Stimulated activated CD4-positive, alpha-beta T cell treated with anti-CD3 and anti-CD28 coated beads, Interleukin-12 subunit alpha, Interleukin-12 subunit beta, amount 100 ng/mL, for 48 hours (primary cell): ENCODE data around the gene CNTNAP2.

Source experiments
- DNase-seq, 3 donors: peaks; one replicate each; pipeline ENCODE4 v3.0.0-alpha.2; 2020; ENCODE audit warnings: low read depth in 2 of 3, low spot score in 1 of 3

Gene CNTNAP2

DNA sequence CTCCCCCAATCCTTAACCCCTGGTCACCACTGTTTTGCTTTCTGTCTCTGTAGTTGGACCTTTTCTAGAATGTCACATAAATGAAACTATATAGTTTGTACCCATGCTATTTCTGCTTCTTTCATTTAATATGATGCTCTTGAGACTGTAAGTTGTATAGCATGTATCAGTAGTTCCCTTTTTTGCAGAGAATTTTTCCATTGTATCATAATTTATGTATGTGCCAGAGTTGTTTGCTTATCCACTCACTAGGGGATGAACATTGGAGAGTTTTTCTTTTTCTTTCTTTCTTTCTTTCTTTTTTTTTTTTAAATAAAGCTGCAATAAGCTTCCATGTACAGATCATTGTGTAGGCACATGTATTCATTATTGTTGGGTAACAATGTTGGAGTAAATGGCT lies 544.8 kb downstream of the CNTNAP2 start:
- no peak for DNase-seq

GRCh38 chr7:146661929-146662328 lies 545.3 kb downstream of the CNTNAP2 start:
- no peak for DNase-seq

DNA sequence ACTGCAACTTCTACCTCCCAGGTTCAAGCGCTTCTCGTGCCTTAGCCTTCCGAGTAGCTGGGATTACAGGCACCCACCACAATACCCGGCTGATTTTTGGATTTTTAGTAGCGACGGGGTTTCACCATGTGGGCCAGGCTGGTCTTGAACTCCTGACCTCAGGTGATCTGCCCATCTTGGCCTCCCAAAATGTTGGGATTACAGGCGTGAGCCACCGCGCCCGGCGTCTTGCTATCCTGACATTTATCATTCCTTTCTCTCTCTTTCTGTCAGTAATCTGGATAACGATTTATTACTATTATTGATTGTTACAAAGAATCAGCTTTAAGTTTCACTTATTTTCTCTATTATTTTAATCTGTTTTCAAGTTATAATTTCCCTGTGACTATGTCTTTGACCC lies 548.4 kb downstream of the CNTNAP2 start:
- DNase-seq = no peak

DNA sequence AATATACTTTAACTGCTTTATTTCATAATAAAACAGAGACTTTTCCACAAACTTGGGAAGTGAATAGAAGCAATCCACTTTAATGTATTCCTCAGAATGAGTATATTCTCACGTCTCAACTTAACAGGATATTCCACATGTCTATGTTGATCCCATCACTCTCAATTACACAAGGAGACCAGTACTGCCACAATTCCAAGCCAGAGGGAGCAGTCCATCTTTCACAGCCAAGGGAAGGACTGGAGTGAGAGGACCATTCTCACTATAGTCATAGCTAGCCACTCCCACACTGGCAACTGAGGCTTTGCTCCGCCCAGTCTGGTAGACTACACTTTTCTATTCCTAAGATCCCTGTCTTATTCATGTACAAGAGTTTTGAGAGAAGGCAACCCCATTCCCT lies 553.9 kb downstream of the CNTNAP2 start:
- no peak for DNase-seq

DNA sequence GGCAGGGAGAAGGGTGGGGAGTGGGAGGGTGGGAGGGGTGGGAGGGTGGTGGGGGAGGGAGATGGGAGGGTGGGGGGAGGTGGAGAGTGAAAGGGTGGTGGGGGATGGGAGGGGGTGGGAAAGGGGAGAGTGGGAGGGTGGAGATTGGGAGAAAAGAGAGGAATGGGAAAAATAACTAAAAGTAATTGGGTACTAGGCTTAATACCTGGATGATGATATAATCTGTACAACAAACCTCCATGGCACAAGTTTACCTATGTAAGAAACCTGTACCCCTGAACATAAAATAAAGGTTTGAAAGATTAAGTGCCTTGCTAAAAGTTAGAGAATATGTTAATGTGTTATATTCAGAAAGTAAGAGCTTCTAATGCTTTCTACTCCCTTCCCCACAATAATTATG lies 564.9 kb downstream of the CNTNAP2 start:
- no peak for DNase-seq

DNA sequence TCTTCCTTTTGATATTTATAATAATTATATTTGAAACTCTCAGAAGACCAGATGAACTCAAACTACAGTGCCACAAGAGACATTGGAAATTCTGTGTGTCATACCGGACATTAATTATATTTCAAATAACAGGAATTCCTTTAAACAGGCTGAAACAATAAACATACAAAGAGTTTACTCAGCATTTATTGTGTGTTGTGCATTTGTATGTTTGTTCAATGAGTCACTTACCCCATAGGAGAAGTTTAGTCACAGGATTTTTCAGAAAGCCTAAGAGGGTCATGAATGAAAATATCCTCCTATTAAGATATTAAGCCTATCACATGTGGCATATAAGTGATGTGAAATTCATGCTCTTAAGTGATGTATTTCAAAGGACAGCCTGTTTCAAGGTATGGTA lies 566.8 kb downstream of the CNTNAP2 start:
- DNase-seq = no peak

- no peak for DNase-seq
Observed at GRCh38 chr7:146690987-146691386, 574.4 kb downstream of the CNTNAP2 start.

- DNase-seq = no peak
Observed at GRCh38 chr7:146698995-146699610, 582.5 kb downstream of the CNTNAP2 start.

DNA sequence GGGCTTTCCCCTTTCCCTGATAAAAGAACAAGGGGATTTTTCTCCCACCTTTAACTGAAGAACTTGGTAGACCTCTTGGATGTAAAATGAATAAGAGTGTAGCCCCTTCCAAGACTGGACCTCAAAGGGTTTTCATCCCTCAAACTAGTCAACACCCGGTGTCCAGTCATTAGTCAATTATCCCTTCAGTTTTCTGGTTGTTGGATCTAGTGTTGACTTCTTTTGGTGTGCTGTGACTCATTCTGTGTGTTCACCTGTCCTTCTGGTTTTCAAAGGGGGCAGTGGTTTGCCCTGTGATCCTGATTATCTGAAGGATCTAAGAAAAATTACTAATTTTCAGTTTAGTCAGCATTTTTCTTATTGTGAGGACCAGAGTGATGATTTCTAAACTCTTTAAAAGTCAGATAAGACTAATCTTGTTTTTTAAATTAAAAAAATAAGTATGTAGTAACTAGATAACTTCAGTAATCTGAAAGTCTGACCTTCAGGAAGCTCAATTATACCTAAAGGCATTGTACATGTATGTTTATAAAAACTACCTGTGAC lies 583.5 kb downstream of the CNTNAP2 start:
- DNase-seq = no peak

DNA sequence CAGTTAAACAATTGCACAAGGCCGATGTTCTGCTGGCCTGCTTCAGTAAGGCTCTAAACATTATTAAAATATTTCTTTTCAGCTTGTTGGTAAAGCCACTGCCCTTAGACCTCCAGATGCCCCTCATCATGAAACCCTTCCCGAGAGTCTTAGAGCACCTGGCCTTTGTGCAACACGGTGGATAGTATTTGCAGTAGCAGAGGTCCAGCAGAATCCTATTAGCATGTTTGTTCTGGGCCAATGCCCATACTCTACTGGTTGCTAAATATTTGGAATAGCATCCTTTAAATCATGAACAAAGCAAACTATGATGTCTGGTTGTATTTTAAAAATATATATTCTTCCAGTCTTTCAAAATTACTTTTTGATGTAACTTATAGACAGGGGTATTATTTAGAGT lies 584.6 kb downstream of the CNTNAP2 start:
- DNase-seq = no peak

DNA sequence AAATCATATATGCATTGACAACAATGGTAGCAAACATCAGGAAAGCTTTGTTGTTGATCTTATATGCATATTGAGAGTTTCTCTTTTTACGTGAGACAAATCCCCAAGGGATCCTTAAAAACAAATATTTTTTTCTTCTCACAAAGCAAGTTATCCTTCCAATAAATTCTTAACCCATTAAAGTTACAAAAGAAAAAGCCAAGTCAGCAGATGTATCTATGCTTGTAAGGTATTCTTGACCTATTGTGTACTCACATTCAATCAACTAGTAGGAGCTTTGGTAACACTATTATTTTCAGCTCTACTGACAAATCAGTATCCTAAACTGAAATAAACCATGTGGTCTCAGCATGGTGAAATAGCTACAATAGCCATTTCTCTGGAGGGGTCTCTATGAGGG lies 586.3 kb downstream of the CNTNAP2 start:
- no peak for DNase-seq

DNA sequence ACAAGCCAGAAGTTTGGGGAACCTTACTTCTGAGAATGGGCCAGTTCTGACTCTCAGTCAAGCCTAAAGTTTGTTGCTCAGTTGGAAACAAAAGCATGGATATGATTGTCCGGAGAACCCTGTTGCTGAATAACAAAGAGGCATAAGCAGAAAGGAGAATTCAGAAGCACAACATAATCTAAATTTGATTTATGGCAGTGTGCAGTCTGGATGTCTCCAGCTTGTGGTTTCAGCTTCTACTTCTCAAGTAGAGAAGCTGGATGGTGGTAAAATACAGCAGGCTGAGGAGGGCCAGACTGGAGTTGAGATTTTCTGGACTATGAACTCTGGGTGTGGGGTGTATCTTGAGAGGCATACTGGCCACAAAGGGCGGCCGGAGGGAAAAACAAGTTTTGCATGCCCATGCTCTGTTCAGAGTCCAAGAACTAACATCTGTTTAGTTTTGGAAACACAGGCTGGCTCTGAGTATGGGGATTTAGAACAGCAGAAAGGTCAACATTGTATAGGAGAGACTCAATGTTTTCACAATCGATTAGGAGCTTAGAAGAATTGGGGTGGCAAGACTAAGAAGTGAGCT lies 592.9 kb downstream of the CNTNAP2 start:
- DNase-seq = no peak

GRCh38 chr7:146713205-146713604 lies 596.6 kb downstream of the CNTNAP2 start:
- no peak for DNase-seq

DNA sequence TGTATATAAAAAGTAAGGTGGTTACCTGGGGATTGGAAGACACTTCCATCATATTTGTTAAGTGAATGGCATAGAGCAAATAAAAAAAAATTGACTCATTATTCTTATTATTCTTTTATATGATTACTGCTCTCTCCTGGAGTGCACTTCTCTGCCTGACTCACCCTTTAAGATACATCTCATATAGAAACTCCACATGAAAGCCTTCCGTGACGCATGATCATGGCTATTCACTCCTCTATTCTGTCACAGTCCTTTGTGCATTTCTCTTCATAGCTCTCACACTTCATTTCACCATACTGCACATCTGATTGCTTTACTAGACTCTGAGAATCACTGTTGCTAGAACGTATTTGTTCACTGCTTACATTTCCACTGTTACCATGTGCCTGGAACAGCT lies 597.3 kb downstream of the CNTNAP2 start:
- no peak for DNase-seq

GRCh38 chr7:146720195-146720594 lies 603.6 kb downstream of the CNTNAP2 start:
- no peak for DNase-seq

DNA sequence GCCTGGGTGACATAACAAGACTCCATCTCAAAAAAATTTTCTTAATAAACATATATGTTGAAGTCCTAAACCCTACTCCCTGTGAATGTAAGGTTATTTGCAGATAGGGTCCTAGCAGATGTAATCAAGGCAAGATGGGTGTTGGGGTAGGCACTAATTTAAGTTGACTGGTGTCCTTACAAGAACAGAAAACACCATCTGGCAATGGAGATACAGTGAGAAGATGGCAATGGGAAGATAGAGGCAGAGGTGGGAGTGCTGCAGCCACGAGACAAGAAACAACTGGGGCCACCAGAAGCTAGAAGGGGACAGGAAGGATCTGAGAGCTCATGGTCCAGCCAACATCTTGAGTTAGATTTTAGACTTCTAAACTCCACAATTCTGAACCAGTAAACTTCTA lies 606.4 kb downstream of the CNTNAP2 start:
- DNase-seq = no peak

- no peak for DNase-seq
Observed at GRCh38 chr7:146725520-146725919, 608.9 kb downstream of the CNTNAP2 start.

DNA sequence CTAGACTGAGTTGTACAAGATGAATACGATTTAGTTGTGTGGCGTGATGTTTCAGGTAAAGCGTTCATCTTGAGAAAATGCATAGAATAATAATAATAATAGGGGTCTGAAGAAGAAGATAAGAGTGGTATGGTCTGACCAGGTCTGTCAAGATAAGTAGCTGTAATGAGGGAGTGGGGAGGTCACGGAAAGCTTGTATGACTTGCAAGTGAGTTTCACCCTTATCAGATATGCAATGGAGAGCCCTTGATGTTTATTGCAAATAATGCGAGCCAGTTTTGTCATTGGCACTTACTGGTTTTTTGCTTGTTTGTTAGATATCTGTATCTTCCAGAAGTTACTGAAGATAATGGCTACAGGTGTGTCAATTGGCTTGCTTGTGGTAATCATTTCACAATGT lies 611.5 kb downstream of the CNTNAP2 start:
- DNase-seq = no peak

GRCh38 chr7:146728611-146729010 lies 612.0 kb downstream of the CNTNAP2 start:
- no peak for DNase-seq

DNA sequence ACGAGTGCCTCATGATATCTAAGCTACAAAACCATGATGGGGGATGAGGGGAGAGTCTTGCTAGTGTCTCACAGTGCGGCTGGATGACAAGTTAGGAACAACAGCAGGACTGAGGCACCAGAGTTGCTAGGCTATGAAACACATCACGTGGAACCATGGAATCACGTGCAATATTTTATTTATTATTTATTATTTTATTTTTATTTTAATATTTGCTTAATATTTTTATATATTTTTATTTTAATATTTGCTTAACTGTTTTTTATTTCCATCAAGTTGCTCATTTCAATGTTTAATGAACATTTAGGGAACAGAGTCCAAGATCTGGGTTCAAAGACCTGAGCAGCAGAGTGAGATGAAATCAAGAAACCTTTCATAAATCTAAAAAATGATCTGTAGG lies 614.6 kb downstream of the CNTNAP2 start:
- no peak for DNase-seq

- no peak for DNase-seq
Observed at GRCh38 chr7:146735992-146736391, 619.4 kb downstream of the CNTNAP2 start.

DNA sequence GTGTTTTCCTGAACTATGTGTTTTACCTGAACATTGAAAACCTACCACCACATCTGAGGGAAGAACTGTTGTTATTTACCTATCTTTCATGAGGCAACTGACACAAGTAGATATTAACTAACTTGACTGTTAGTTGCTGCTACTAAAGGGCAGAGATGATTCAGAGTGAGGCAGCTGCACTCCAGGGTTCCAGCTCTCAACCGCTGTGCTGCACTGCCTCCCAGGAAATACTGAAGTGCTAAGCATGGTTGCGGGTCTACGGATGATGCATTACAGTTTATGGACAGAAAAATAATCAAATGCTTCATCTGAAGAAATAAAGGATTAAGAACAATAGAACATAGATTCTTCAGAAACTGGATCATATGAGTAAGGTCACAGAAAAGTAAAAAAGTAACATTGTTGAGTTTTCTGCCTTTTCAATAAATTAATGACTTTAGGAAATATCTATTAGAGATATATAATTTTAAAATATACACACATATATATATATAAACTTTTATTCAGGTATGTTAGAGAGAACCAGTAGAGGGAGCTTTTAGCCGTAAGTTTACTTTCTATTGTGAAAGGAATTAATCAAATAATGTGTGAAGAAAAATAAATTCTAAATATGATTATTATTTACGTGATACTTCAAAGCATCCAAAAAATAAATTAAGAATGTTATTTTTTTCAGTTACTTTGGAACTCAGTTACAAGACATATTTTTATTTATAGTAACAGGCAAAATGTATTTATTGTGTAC lies 620.0 kb downstream of the CNTNAP2 start:
- DNase-seq = no peak
